SH-SY5Y (cell line): ENCODE data around the gene CSKMT.

Source experiments
- GATA2 ChIP-seq: IDR thresholded peaks from 2 replicates; pipeline ENCODE4 v1.6.1; 2011; ENCODE audit warnings: mild to moderate bottlenecking, low read depth, low read length
- GATA3 ChIP-seq: IDR thresholded peaks from 2 replicates; pipeline ENCODE4 v1.6.1; 2011; ENCODE audit warnings: low read depth, mild to moderate bottlenecking, low read length, moderate library complexity

GRCh38 chr11:62621567-62622470, 43.3 kb upstream of the CSKMT start, which contains the start of gene B3GAT3:
- TF ChIP-seq GATA2: no peak; the same call in 1 of the 2 replicates
- no peak for TF ChIP-seq GATA3
